ENCODE data around the gene SOCS1.

Gene SOCS1

GRCh38 chr16:11249233-11250061, 6.6 kb downstream of the SOCS1 start:
- in situ Hi-C loops (cut with MboI; ENCODE audit: low sequenced_read_pairs): loop anchor here (10.0 kb wide), 1 partner anchor 275 kb away; no protein-coding TSS in a partner anchor

GRCh38 chr16:11248133-11248532, 7.9 kb downstream of the SOCS1 start:
- in situ Hi-C loops (cut with MboI; ENCODE audit: low sequenced_read_pairs): no loop called here

GRCh38 chr16:11245988-11246387, 10.0 kb downstream of the SOCS1 start:
- in situ Hi-C loops (cut with MboI; ENCODE audit: low sequenced_read_pairs): no loop called here

GRCh38 chr16:11245222-11245737, 10.7 kb downstream of the SOCS1 start:
- in situ Hi-C loops (cut with MboI; ENCODE audit: low sequenced_read_pairs): no loop called here

GRCh38 chr16:11242658-11243057, 13.3 kb downstream of the SOCS1 start:
- in situ Hi-C loops (cut with MboI; ENCODE audit: low sequenced_read_pairs): no loop called here

GRCh38 chr16:11241480-11242204, 14.4 kb downstream of the SOCS1 start:
- in situ Hi-C loops (cut with MboI; ENCODE audit: low sequenced_read_pairs): no loop called here

- in situ Hi-C loops (cut with MboI; ENCODE audit: low sequenced_read_pairs): no loop called here
Measured at GRCh38 chr16:11240636-11241473, 15.1 kb downstream of the SOCS1 start.

GRCh38 chr16:11239644-11240632, 16.1 kb downstream of the SOCS1 start:
- in situ Hi-C loops (cut with MboI; ENCODE audit: low sequenced_read_pairs): no loop called here

GRCh38 chr16:11238272-11239202, 17.5 kb downstream of the SOCS1 start:
- in situ Hi-C loops (cut with MboI; ENCODE audit: low sequenced_read_pairs): no loop called here

GRCh38 chr16:11236461-11237254, 19.3 kb downstream of the SOCS1 start:
- in situ Hi-C loops (cut with MboI; ENCODE audit: low sequenced_read_pairs): no loop called here

- in situ Hi-C loops (cut with MboI; ENCODE audit: low sequenced_read_pairs): no loop called here
Measured at GRCh38 chr16:11235703-11235991, 20.4 kb downstream of the SOCS1 start.

GRCh38 chr16:11234884-11235702, 20.9 kb downstream of the SOCS1 start:
- in situ Hi-C loops (cut with MboI; ENCODE audit: low sequenced_read_pairs): no loop called here

GRCh38 chr16:11233727-11234376, 22.2 kb downstream of the SOCS1 start:
- in situ Hi-C loops (cut with MboI; ENCODE audit: low sequenced_read_pairs): no loop called here

GRCh38 chr16:11232852-11233726, 22.9 kb downstream of the SOCS1 start:
- in situ Hi-C loops (cut with MboI; ENCODE audit: low sequenced_read_pairs): no loop called here

GRCh38 chr16:11232302-11232851, 23.6 kb downstream of the SOCS1 start:
- in situ Hi-C loops (cut with MboI; ENCODE audit: low sequenced_read_pairs): no loop called here
